GM12874 (cell line): ENCODE measurements around the gene TMEM179B.
A peak's percentile ranks its signal among the peaks of the same experiment; 100 is the strongest.

Source experiments
- TF ChIP-seq, protein P1 (sequence below): IDR thresholded peaks from 2 replicates; pipeline ENCODE4 v1.5.1; 2011; ENCODE audit warnings: low read depth, mild to moderate bottlenecking, control low read depth, low read length, moderate library complexity; ENCODE audit not compliant: insufficient read depth

The TMEM179B gene

DNA sequence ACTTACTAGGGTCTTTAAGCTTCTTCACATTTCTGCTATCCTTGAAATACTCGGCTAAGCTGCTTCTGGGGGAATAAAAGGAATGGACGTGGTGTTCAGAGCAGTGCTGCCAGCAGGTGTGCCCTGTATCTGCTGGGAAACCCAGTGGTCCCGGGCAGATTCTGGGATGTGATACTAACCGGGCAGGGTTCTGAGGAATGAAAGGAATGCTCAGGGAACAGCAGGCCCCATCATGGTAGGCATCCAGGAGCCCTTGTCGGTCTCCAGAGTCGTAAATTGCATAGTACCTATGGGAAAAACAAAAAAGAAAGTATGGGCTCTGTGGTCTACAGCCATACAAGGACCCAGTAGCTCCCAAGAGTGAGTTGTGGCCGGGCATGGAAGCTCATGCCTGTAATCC, 9.1 kb downstream of the TMEM179B start:
- TF ChIP-seq, protein P1, sequence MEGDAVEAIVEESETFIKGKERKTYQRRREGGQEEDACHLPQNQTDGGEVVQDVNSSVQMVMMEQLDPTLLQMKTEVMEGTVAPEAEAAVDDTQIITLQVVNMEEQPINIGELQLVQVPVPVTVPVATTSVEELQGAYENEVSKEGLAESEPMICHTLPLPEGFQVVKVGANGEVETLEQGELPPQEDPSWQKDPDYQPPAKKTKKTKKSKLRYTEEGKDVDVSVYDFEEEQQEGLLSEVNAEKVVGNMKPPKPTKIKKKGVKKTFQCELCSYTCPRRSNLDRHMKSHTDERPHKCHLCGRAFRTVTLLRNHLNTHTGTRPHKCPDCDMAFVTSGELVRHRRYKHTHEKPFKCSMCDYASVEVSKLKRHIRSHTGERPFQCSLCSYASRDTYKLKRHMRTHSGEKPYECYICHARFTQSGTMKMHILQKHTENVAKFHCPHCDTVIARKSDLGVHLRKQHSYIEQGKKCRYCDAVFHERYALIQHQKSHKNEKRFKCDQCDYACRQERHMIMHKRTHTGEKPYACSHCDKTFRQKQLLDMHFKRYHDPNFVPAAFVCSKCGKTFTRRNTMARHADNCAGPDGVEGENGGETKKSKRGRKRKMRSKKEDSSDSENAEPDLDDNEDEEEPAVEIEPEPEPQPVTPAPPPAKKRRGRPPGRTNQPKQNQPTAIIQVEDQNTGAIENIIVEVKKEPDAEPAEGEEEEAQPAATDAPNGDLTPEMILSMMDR, result no peak

DNA sequence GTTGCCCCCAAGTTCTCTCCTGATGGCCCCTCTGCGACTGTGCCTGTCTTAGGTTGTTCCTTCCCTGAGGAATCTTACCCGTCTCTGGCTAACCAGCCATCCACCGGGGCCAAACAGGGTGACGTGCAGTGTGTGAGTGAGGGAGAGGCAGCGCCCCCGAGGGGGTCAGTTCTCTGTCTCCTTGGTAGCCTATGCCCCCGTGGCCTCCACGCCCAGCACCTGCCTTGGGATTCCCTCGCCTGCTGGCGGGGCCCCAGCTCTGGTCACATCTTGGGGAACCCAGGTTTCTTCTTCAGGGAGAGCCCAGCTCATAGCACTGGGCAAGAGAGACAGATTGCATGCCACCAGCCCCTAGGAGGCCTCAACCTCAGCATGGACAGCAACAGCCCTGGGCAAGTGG, 12.3 kb downstream of the TMEM179B start:
- TF ChIP-seq, protein P1, result no peak

DNA sequence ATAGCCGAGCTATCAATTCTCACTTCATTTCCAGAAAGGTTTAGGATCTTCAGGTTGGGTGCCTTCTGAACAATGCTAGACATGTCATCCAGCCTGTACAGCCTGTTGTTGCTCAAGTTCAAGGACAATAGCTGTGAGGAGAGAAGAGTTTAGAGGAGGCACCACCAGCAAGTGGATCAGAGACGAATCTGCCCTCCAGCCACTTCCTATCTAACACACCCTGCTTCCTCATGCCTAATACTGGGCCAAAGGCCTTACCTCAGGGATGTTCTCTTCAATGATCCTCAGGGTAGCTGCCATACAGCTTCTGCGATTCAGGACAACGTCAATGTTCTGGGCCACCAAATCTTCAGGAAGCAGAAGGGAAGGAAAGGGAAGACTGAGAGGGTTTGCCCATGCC, 13.9 kb downstream of the TMEM179B start:
- TF ChIP-seq, protein P1, result no peak

DNA sequence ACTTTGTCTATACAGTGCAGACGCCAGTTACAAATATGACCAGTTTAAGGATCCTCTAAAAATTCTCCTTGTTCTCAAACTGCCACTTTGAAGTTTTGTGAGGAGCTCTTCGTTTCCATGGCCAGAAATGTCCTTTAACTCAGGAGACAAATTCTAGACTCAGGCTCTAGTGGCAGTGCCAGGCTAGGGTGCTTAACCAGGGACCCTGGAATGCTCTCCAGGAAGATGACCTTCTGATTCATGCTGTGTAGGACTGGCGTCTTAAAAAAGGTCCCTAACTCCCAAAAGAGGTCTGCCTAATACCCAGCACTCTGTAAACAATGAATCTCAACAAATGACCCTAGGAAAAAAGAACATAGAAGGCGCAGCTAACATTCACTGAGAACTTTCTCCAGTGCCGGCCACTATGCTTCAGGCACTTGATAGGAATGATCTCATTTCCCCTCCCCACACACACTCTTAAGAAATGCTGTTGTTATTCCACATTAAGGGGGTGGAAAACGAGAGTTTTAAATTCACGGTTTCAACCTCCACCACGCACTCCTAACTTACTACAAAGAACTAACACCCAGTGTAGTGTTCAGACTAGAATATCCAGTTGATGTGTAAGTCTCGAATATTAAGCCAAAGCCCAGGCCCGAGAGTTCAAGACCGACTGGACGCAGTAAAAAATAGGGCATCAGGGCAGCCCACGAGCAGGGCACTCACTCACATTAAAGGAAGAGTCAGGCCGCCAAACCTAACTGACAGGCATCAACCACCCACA, 17.3 kb downstream of the TMEM179B start:
- TF ChIP-seq, protein P1, result no peak

DNA sequence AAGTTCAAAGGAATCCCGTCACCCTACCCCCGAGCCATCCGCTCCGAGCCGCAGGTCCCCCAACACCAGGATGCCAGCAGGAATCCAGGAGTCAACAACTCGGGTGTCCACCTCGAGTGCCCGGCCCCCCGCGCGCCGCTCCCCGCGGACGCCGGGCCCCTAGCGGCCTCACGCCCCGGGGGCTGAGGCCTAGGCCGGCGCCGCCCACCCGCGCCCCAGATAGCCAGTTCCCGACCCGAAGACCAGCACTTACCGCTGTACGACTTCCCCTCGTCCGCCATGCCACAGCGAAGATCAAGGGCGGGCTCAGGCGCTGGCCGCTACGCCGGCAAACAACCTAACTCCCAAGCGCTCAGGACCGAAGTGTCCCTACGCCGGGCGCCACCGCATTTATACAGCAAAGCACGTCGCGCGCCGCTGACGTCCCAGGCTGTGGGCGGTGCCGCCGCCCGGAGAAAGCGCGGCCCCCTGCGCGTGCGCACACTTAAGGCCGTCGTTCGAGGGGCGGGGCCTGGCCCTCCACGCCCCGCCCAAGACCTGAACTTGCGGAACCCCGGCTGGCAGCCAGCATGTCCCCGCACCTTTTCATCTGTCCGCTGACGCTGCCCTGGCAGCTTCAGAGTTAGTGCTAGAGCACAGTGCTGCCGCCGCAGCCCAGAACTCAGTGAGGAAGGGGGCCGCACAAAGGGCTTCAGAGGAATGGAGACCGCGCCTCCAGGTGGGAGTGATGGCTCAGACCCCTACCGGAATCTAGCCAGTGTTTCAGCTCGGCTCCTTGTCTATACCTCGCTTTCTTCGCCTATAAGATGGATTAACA, 18.1 kb downstream of the TMEM179B start, which contains the start of gene NXF1:
NXF1 (minus strand) TSS at position 365 of the 817 bp plus-strand sequence; CDS start at position 281, 84 bp downstream.
- TF ChIP-seq, protein P1, result 0 out of 2 replicates have a peak, but pooled peaks have one; percentile 20

DNA sequence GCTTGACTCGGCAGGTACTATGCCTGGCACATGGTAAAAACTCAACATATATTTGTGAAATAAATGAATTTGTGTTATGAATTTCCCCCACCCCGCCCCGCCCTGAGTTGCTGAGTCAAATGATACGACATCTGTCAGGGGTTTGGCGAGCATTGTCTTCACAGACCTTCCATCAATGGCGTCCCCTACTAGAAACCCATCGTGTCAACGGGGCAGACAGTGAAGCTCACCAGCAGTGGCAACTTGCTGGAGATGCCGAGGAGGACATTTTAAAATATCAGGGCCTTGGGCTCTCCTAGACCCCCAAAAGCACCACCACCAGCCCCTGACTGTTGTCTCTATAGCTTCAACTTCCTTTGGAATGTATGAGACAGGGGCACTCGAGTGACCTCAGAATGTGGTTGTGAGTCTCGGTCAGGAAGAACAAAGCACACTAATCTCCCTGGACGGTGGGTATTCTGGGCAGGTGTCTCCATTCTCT, 18.8 kb downstream of the TMEM179B start:
- TF ChIP-seq, protein P1, result no peak

DNA sequence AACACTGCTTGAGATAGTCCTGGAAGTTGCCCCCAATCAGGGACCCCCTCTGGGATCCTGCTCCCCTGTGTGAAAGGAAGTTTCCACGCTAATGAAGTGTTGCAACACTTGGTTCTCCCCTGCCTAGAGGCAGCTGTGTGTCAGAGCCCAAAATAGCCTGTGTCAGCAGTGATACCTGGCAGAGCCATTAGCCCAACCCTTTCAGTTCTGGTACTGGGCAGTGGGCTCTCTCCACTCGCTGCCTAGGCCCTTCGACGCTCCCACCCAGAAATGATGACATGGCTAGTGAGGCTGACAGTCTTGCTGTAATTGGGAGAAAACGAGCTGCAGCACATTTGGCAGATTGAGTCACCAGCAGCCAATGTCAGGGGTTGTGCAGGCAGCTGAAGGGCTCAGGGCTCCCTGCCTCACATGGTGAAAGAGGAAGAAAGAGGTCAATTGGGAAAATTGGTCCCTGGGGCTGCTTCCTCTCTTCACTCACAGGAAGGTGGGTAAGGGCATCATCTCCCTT, 19.5 kb downstream of the TMEM179B start:
- TF ChIP-seq, protein P1, result no peak
